Fibroblast of lung (primary cell): Measurements from ENCODE around the gene DNHD1. TPM values are rescaled to one million over a fixed set of nuclear protein-coding genes. Genes with fewer than 3 reads are reported as not detected.

ENCODE experiments used
- DNase-seq, 2 donors: peaks; one replicate each; pipeline versions ENCODE4 v3.0.0 to v3.0.0-alpha.2; 2010; ENCODE audit warnings: low read depth in 2 of 2
- H2AFZ ChIP-seq: 2 replicates; pipeline ENCODE4 v1.5.1; 2012; ENCODE audit warnings: low read length, control low read depth, inconsistent platforms
- H3K27ac ChIP-seq: 2 replicates; pipeline ENCODE4 v1.5.1; 2011; ENCODE audit warnings: low read length, control low read depth; ENCODE audit not compliant: insufficient read depth
- H3K27me3 ChIP-seq: 2 replicates; pipeline ENCODE4 v1.5.1; 2011; ENCODE audit warnings: mild to moderate bottlenecking, low read length; ENCODE audit not compliant: control insufficient read depth, insufficient read depth
- H3K36me3 ChIP-seq: 2 replicates; pipeline ENCODE4 v1.5.1; 2011; ENCODE audit warnings: low read length; ENCODE audit not compliant: control insufficient read depth, insufficient read depth
- H3K4me1 ChIP-seq: 2 replicates; pipeline ENCODE4 v1.5.1; 2011; ENCODE audit warnings: low read length; ENCODE audit not compliant: control insufficient read depth, insufficient read depth; ENCODE audit errors: extremely low read depth
- H3K4me2 ChIP-seq: 2 replicates; pipeline ENCODE4 v1.5.1; 2011; ENCODE audit warnings: low read length, control low read depth; ENCODE audit not compliant: insufficient read depth; ENCODE audit errors: extremely low read depth
- H3K4me3 ChIP-seq, 4 experiments: fragments of 200-600 bp in 1 of 4; sonication (generic) in 1 of 4; replicated peaks in 1 of 4; 2 replicates each; pipeline ENCODE4 v1.5.1; 2011 to 2016; ENCODE audit warnings: low read length in 4 of 4, low read depth in 3 of 4, mild to moderate bottlenecking in 3 of 4, control low read depth in 2 of 4, inconsistent platforms in 1 of 4, mixed read lengths in 1 of 4; ENCODE audit not compliant: insufficient read depth in 1 of 4; ENCODE audit errors: control extremely low read depth in 1 of 4
- H3K79me2 ChIP-seq: 2 replicates; pipeline ENCODE4 v1.5.1; 2012; ENCODE audit warnings: mild to moderate bottlenecking, low read length, inconsistent platforms; ENCODE audit not compliant: control insufficient read depth, insufficient read depth
- H3K9ac ChIP-seq: 2 replicates; pipeline ENCODE4 v1.5.1; 2011; ENCODE audit warnings: mild to moderate bottlenecking, low read length, control low read depth; ENCODE audit not compliant: insufficient read depth
- H3K9me3 ChIP-seq: 2 replicates; pipeline ENCODE4 v1.5.1; 2012; ENCODE audit warnings: low read depth, low read length; ENCODE audit not compliant: control insufficient read depth, insufficient read depth
- H4K20me1 ChIP-seq: 2 replicates; pipeline ENCODE4 v1.5.1; 2011; ENCODE audit warnings: low read length; ENCODE audit not compliant: control insufficient read depth, insufficient read depth; ENCODE audit errors: extremely low read depth
- CTCF ChIP-seq, 2 donors: IDR thresholded peaks in 1 of 2; conservative IDR thresholded peaks in 1 of 2; 1 replicate in 1 of 2; 2 replicates in 1 of 2; pipeline ENCODE4 v1.5.1; 2011 to 2012; ENCODE audit warnings: low read length in 2 of 2, control low read depth in 1 of 2, inconsistent platforms in 1 of 2, low read depth in 1 of 2, mild to moderate bottlenecking in 1 of 2
- EZH2 ChIP-seq: IDR thresholded peaks from 2 replicates; pipeline ENCODE4 v1.5.1; 2012; ENCODE audit warnings: low read length, control low read depth, mild to moderate bottlenecking; ENCODE audit errors: missing control alignments
- polyA plus RNA-seq, 2 donors: library from polyadenylated mRNA; depleted of rRNA in 1 of 2; stranded (reverse) in 1 of 2; unstranded in 1 of 2; fragments of >200 nt; gene quantifications; 2 replicates each; pipeline ENCODE4 v1.2.1, GENCODE V29; 2011 to 2012; ENCODE audit warnings: missing spikeins in 1 of 2
- total RNA-seq: library from RNA; depleted of rRNA; stranded (reverse); fragments of >200 nt; gene quantifications from 2 replicates; pipeline ENCODE4 v1.2.1, GENCODE V29; 2014

Gene DNHD1
- total and polyA plus RNA-seq, 2 donors (not counting 1 experiment from before 2014, with no cell fraction given) = 2.2 to 14.7 TPM

GRCh38 chr11:6601041-6601461, 104.0 kb downstream of the DNHD1 start:
- no peak overlapping the region for H3K4me3 ChIP-seq
- peaks cover 12% of the 10 kb centered on the region for H3K36me3 ChIP-seq
- no peaks in the 10 kb centered on the region for H3K9me3 ChIP-seq
- H3K4me2 ChIP-seq = no peak overlapping the region
- no peak for DNase-seq
- H3K4me1 ChIP-seq = peaks cover 4% of the 10 kb centered on the region
- no peaks in the 10 kb centered on the region for H4K20me1 ChIP-seq
- H3K27me3 ChIP-seq = no peaks in the 10 kb centered on the region
- H3K79me2 ChIP-seq = peaks cover 59% of the 10 kb centered on the region
- H3K27ac ChIP-seq = no peak overlapping the region
- no peak overlapping the region for H3K9ac ChIP-seq
- no peak for TF ChIP-seq CTCF (conservative IDR thresholded peaks at IDR 0.05 in 1 of 2, IDR thresholded peaks at IDR 0.05 in 1 of 2; ENCODE audit: low read depth in 1 of 2, low read length in 2 of 2)
- TF ChIP-seq EZH2 = no peak
- no peak overlapping the region for H2AFZ ChIP-seq

GRCh38 chr11:6602096-6602940, 105.2 kb downstream of the DNHD1 start:
- Histone ChIP-seq H3K36me3 (peaks cover 13% of the 10 kb centered on the region), H4K20me1 (no peaks in the 10 kb centered on the region), H3K27me3 (no peaks in the 10 kb centered on the region), H3K4me1 (peaks cover 12% of the 10 kb centered on the region), H3K4me2 (peak overlapping the region; percentile 98), H3K9ac (peak overlapping the region; percentile 79), H3K79me2 (peaks cover 66% of the 10 kb centered on the region), H2AFZ (no peak overlapping the region), H3K4me3 (peak overlapping the region; percentile 84 to 98 (median 94)), H3K9me3 (no peaks in the 10 kb centered on the region), H3K27ac (peak overlapping the region; percentile 92)
- DNase-seq = no peak
- TF ChIP-seq EZH2 = no peak
- TF ChIP-seq CTCF (conservative IDR thresholded peaks at IDR 0.05 in 1 of 2, IDR thresholded peaks at IDR 0.05 in 1 of 2; ENCODE audit: low read depth in 1 of 2, low read length in 2 of 2) = no peak

- Histone ChIP-seq H3K27me3 (no peaks in the 10 kb centered on the region), H3K9me3 (no peaks in the 10 kb centered on the region), H3K9ac (peak within 1 kb of the TSS; percentile 79), H3K4me3 (peak within 1 kb of the TSS; percentile 84 to 98 (median 94)), H3K4me2 (peak within 1 kb of the TSS; percentile 98), H3K36me3 (peaks cover 21% of the 10 kb centered on the region), H2AFZ (peak within 1 kb of the TSS; percentile 87), H3K79me2 (peaks cover 75% of the 10 kb centered on the region), H3K27ac (peak within 1 kb of the TSS; percentile 92), H3K4me1 (peaks cover 20% of the 10 kb centered on the region), H4K20me1 (no peaks in the 10 kb centered on the region)
- DNase-seq = peak; percentile 87
- TF ChIP-seq EZH2 (no peak), CTCF (conservative IDR thresholded peaks at IDR 0.05 in 1 of 2, IDR thresholded peaks at IDR 0.05 in 1 of 2; ENCODE audit: low read depth in 1 of 2, low read length in 2 of 2) (peak; percentile 12 to 30)
Observed at GRCh38 chr11:6603287-6604080, 106.4 kb downstream of the DNHD1 start, which contains the start of the genes ILK and RRP8. ILK (plus strand) TSS chr11:6603774; CDS start chr11:6604272, 498 bp downstream. RRP8 (minus strand) TSS chr11:6603616; CDS start chr11:6603502, 114 bp downstream.
